HEK293 (cell line): ENCODE results near the gene FAM120B.
A peak's percentile ranks its signal among the peaks of the same experiment; 100 is the strongest.

Source experiments
- GLIS2 ChIP-seq: fragments of 450-650 bp; formaldehyde crosslinking; IDR thresholded peaks from 2 replicates; pipeline ENCODE4 v1.5.1; 2016; ENCODE audit warnings: missing biosample characterization, missing genetic modification characterization
- KLF1 ChIP-seq: fragments of 450-650 bp; formaldehyde crosslinking; IDR thresholded peaks from 2 replicates; pipeline ENCODE4 v1.5.1; 2016; ENCODE audit warnings: missing biosample characterization, missing genetic modification characterization
- KLF10 ChIP-seq: fragments of 450-650 bp; IDR thresholded peaks from 2 replicates; pipeline ENCODE4 v1.5.1; 2018; ENCODE audit warnings: missing biosample characterization, mild to moderate bottlenecking, missing genetic modification characterization
- OVOL3 ChIP-seq: fragments of 450-650 bp; formaldehyde crosslinking; IDR thresholded peaks from 2 replicates; pipeline ENCODE4 v1.5.1; 2016; ENCODE audit warnings: missing biosample characterization, missing genetic modification characterization
- SCRT2 ChIP-seq: fragments of 450-650 bp; formaldehyde crosslinking; IDR thresholded peaks from 2 replicates; pipeline ENCODE4 v1.5.1; 2016; ENCODE audit warnings: missing biosample characterization, missing genetic modification characterization
- SETDB1 ChIP-seq: IDR thresholded peaks from one replicate; pipeline ENCODE4 v1.6.1; 2017; ENCODE audit warnings: mild to moderate bottlenecking, low read length, moderate library complexity, mixed read lengths; ENCODE audit not compliant: insufficient read length
- SP2 ChIP-seq: fragments of 450-650 bp; formaldehyde crosslinking; IDR thresholded peaks from 2 replicates; pipeline ENCODE4 v1.5.1; 2016; ENCODE audit warnings: missing biosample characterization, missing genetic modification characterization
- WT1 ChIP-seq: fragments of 450-650 bp; formaldehyde crosslinking; IDR thresholded peaks from 2 replicates; pipeline ENCODE4 v1.5.1; 2016; ENCODE audit warnings: missing biosample characterization, missing genetic modification characterization
- YY2 ChIP-seq: fragments of 450-650 bp; formaldehyde crosslinking; IDR thresholded peaks from 2 replicates; pipeline ENCODE4 v1.5.1; 2016; ENCODE audit warnings: missing biosample characterization, missing genetic modification characterization
- ZBTB21 ChIP-seq: fragments of 450-650 bp; formaldehyde crosslinking; IDR thresholded peaks from 2 replicates; pipeline ENCODE4 v1.5.1; 2017; ENCODE audit warnings: missing biosample characterization, missing genetic modification characterization
- ZFHX2 ChIP-seq: fragments of 450-650 bp; formaldehyde crosslinking; conservative IDR thresholded peaks from 2 replicates; pipeline ENCODE4 v1.5.1; 2016; ENCODE audit warnings: missing biosample characterization, missing genetic modification characterization
- ZFP69B ChIP-seq: fragments of 450-650 bp; formaldehyde crosslinking; IDR thresholded peaks from 2 replicates; pipeline ENCODE4 v1.5.1; 2016; ENCODE audit warnings: missing biosample characterization, missing genetic modification characterization
- ZNF366 ChIP-seq: fragments of 450-650 bp; formaldehyde crosslinking; conservative IDR thresholded peaks from 2 replicates; pipeline ENCODE4 v1.5.1; 2016; ENCODE audit warnings: missing biosample characterization, missing genetic modification characterization
- ZNF391 ChIP-seq: fragments of 450-650 bp; formaldehyde crosslinking; IDR thresholded peaks from 2 replicates; pipeline ENCODE4 v1.5.1; 2016; ENCODE audit warnings: low read depth, missing biosample characterization, missing genetic modification characterization, borderline replicate concordance
- ZNF426 ChIP-seq: fragments of 450-650 bp; formaldehyde crosslinking; IDR thresholded peaks from 2 replicates; pipeline ENCODE4 v1.5.1; 2017; ENCODE audit warnings: missing biosample characterization, missing genetic modification characterization, mild to moderate bottlenecking, inconsistent platforms, moderate library complexity
- ZNF558 ChIP-seq: fragments of 450-650 bp; formaldehyde crosslinking; IDR thresholded peaks from 2 replicates; pipeline ENCODE4 v1.5.1; 2016; ENCODE audit warnings: missing biosample characterization, missing genetic modification characterization
- ZNF664 ChIP-seq: fragments of 450-650 bp; formaldehyde crosslinking; IDR thresholded peaks from 2 replicates; pipeline ENCODE4 v1.5.1; 2016; ENCODE audit warnings: missing biosample characterization, missing genetic modification characterization
- ZSCAN23 ChIP-seq: fragments of 450-650 bp; formaldehyde crosslinking; IDR thresholded peaks from 2 replicates; pipeline ENCODE4 v1.5.1; 2016; ENCODE audit warnings: missing biosample characterization, missing genetic modification characterization
- TF ChIP-seq, protein P1 (sequence below): fragments of 450-650 bp; formaldehyde crosslinking; IDR thresholded peaks from 2 replicates; pipeline ENCODE4 v1.5.1; 2017; ENCODE audit warnings: missing biosample characterization, missing genetic modification characterization
- TF ChIP-seq, protein P2 (sequence below): fragments of 450-650 bp; IDR thresholded peaks from 2 replicates; pipeline ENCODE4 v1.5.1; 2018; ENCODE audit warnings: missing biosample characterization, mild to moderate bottlenecking, missing genetic modification characterization
- TF ChIP-seq, protein P3 (sequence below): fragments of 450-650 bp; formaldehyde crosslinking; IDR thresholded peaks from 2 replicates; pipeline ENCODE4 v1.5.1; 2016; ENCODE audit warnings: missing biosample characterization, missing genetic modification characterization
- TF ChIP-seq, protein P4 (sequence below): fragments of 450-650 bp; formaldehyde crosslinking; IDR thresholded peaks from 2 replicates; pipeline ENCODE4 v1.5.1; 2016; ENCODE audit warnings: missing biosample characterization, missing genetic modification characterization
- TF ChIP-seq, protein P5 (sequence below): fragments of 450-650 bp; formaldehyde crosslinking; IDR thresholded peaks from 2 replicates; pipeline ENCODE4 v1.5.1; 2016; ENCODE audit warnings: missing biosample characterization, missing genetic modification characterization
- TF ChIP-seq, protein P6 (sequence below): fragments of 450-650 bp; formaldehyde crosslinking; conservative IDR thresholded peaks from 2 replicates; pipeline ENCODE4 v1.5.1; 2016; ENCODE audit warnings: low read depth, missing biosample characterization, missing genetic modification characterization

The FAM120B gene

DNA sequence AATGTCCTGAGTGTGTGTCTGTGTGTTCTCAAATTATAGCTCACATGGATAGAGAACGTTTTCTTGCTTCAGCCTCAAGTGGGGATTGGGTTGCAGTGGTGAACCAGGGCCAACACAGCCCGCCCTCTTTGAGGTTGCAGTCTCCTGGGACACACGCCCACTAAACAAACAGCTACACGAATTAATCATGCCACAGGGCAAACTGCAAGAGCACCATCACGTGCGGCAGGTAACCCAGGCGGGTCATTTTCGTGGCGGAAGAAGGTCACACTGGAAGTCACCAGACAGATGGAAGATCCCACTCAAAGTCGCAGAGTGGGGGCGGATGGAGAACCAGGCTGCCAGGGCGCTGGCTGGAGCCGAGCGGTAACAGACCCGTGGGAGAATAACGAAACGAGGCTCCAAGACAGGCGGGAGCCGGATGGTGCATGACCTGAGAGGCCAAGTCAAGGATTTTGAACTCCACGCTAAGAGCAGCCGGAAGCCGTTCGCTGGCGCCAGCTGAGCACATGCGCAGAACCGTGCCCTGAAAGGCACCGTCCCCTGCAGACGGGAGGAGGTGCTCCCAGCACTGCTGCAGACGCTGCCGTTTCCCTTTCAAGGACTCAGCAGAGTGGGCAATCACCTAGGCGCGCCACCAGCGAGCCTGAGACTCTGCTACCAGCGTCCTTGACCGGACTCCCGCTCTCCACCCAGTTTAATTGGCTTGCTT, 26.4 kb upstream of the FAM120B start (continued):
- TF ChIP-seq, protein P1, sequence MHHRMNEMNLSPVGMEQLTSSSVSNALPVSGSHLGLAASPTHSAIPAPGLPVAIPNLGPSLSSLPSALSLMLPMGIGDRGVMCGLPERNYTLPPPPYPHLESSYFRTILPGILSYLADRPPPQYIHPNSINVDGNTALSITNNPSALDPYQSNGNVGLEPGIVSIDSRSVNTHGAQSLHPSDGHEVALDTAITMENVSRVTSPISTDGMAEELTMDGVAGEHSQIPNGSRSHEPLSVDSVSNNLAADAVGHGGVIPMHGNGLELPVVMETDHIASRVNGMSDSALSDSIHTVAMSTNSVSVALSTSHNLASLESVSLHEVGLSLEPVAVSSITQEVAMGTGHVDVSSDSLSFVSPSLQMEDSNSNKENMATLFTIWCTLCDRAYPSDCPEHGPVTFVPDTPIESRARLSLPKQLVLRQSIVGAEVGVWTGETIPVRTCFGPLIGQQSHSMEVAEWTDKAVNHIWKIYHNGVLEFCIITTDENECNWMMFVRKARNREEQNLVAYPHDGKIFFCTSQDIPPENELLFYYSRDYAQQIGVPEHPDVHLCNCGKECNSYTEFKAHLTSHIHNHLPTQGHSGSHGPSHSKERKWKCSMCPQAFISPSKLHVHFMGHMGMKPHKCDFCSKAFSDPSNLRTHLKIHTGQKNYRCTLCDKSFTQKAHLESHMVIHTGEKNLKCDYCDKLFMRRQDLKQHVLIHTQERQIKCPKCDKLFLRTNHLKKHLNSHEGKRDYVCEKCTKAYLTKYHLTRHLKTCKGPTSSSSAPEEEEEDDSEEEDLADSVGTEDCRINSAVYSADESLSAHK (tag by site-specific recombination), result peak; percentile 46; the same call in 1 of the 2 replicates
- TF ChIP-seq ZFHX2, result peak; percentile 96
- TF ChIP-seq, protein P2, sequence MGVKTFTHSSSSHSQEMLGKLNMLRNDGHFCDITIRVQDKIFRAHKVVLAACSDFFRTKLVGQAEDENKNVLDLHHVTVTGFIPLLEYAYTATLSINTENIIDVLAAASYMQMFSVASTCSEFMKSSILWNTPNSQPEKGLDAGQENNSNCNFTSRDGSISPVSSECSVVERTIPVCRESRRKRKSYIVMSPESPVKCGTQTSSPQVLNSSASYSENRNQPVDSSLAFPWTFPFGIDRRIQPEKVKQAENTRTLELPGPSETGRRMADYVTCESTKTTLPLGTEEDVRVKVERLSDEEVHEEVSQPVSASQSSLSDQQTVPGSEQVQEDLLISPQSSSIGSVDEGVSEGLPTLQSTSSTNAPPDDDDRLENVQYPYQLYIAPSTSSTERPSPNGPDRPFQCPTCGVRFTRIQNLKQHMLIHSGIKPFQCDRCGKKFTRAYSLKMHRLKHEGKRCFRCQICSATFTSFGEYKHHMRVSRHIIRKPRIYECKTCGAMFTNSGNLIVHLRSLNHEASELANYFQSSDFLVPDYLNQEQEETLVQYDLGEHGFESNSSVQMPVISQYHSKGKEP (tag by site-specific recombination), result peak; percentile 78
- TF ChIP-seq ZNF664 (tag by site-specific recombination), result no peak
- TF ChIP-seq, protein P3, sequence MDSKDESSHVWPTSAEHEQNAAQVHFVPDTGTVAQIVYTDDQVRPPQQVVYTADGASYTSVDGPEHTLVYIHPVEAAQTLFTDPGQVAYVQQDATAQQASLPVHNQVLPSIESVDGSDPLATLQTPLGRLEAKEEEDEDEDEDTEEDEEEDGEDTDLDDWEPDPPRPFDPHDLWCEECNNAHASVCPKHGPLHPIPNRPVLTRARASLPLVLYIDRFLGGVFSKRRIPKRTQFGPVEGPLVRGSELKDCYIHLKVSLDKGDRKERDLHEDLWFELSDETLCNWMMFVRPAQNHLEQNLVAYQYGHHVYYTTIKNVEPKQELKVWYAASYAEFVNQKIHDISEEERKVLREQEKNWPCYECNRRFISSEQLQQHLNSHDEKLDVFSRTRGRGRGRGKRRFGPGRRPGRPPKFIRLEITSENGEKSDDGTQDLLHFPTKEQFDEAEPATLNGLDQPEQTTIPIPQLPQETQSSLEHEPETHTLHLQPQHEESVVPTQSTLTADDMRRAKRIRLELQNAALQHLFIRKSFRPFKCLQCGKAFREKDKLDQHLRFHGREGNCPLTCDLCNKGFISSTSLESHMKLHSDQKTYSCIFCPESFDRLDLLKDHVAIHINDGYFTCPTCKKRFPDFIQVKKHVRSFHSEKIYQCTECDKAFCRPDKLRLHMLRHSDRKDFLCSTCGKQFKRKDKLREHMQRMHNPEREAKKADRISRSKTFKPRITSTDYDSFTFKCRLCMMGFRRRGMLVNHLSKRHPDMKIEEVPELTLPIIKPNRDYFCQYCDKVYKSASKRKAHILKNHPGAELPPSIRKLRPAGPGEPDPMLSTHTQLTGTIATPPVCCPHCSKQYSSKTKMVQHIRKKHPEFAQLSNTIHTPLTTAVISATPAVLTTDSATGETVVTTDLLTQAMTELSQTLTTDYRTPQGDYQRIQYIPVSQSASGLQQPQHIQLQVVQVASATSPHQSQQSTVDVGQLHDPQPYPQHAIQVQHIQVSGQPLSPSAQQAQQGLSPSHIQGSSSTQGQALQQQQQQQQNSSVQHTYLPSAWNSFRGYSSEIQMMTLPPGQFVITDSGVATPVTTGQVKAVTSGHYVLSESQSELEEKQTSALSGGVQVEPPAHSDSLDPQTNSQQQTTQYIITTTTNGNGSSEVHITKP (tag by site-specific recombination), result peak; percentile 96
- TF ChIP-seq ZBTB21, result no peak
- no peak for TF ChIP-seq OVOL3 (tag by site-specific recombination)
- TF ChIP-seq SP2 (tag by site-specific recombination), result peak; percentile 61
- TF ChIP-seq YY2 (tag by site-specific recombination), result 0 out of 2 replicates have a peak, but pooled peaks have one; percentile 19
- peak; percentile 62 for TF ChIP-seq SETDB1
- peak; percentile 98 for TF ChIP-seq KLF10
- TF ChIP-seq ZNF426 (tag by site-specific recombination), result no peak
- peak; percentile 100 for TF ChIP-seq KLF1 (tag by site-specific recombination)
- peak; percentile 52; the same call in 1 of the 2 replicates for TF ChIP-seq SCRT2
- TF ChIP-seq GLIS2 (tag by site-specific recombination), result peak; percentile 50
- TF ChIP-seq, protein P4, sequence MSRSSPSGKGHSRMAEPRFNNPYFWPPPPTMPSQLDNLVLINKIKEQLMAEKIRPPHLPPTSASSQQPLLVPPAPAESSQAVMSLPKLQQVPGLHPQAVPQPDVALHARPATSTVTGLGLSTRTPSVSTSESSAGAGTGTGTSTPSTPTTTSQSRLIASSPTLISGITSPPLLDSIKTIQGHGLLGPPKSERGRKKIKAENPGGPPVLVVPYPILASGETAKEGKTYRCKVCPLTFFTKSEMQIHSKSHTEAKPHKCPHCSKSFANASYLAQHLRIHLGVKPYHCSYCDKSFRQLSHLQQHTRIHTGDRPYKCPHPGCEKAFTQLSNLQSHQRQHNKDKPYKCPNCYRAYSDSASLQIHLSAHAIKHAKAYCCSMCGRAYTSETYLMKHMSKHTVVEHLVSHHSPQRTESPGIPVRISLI (tag by site-specific recombination), result no peak
- peak; percentile 65 for TF ChIP-seq ZNF366
- 0 out of 2 replicates have a peak, but pooled peaks have one; percentile 9 for TF ChIP-seq ZFP69B (tag by site-specific recombination)
- TF ChIP-seq, protein P5, sequence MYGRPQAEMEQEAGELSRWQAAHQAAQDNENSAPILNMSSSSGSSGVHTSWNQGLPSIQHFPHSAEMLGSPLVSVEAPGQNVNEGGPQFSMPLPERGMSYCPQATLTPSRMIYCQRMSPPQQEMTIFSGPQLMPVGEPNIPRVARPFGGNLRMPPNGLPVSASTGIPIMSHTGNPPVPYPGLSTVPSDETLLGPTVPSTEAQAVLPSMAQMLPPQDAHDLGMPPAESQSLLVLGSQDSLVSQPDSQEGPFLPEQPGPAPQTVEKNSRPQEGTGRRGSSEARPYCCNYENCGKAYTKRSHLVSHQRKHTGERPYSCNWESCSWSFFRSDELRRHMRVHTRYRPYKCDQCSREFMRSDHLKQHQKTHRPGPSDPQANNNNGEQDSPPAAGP (tag by site-specific recombination), result peak; percentile 99
- no peak for TF ChIP-seq ZNF558 (tag by site-specific recombination)
- TF ChIP-seq ZSCAN23, result no peak
- TF ChIP-seq ZNF391, result 0 out of 2 replicates have a peak, but pooled peaks have one; percentile 13
- TF ChIP-seq, protein P6, sequence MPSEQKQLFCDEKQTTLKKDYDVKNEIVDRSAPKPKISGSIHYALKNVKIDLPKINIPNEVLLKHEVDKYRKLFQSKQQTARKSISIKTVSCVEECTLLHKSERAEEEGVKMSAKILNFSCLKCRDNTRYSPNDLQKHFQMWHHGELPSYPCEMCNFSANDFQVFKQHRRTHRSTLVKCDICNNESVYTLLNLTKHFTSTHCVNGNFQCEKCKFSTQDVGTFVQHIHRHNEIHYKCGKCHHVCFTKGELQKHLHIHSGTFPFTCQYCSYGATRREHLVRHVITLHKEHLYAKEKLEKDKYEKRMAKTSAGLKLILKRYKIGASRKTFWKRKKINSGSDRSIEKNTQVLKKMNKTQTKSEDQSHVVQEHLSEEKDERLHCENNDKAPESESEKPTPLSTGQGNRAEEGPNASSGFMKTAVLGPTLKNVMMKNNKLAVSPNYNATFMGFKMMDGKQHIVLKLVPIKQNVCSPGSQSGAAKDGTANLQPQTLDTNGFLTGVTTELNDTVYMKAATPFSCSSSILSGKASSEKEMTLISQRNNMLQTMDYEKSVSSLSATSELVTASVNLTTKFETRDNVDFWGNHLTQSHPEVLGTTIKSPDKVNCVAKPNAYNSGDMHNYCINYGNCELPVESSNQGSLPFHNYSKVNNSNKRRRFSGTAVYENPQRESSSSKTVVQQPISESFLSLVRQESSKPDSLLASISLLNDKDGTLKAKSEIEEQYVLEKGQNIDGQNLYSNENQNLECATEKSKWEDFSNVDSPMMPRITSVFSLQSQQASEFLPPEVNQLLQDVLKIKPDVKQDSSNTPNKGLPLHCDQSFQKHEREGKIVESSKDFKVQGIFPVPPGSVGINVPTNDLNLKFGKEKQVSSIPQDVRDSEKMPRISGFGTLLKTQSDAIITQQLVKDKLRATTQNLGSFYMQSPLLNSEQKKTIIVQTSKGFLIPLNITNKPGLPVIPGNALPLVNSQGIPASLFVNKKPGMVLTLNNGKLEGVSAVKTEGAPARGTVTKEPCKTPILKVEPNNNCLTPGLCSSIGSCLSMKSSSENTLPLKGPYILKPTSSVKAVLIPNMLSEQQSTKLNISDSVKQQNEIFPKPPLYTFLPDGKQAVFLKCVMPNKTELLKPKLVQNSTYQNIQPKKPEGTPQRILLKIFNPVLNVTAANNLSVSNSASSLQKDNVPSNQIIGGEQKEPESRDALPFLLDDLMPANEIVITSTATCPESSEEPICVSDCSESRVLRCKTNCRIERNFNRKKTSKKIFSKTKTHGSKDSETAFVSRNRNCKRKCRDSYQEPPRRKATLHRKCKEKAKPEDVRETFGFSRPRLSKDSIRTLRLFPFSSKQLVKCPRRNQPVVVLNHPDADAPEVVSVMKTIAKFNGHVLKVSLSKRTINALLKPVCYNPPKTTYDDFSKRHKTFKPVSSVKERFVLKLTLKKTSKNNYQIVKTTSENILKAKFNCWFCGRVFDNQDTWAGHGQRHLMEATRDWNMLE (tag by site-specific recombination), result peak; percentile 46; the same call in 1 of the 2 replicates
- TF ChIP-seq WT1 (tag by site-specific recombination), result peak; percentile 70
